GM10248 (cell line): ENCODE results near the gene CNTNAP2.

Experiments
- CTCF ChIA-PET: fragments of 300-600 bp; sonication (Branson Sonifier 250); formaldehyde crosslinking; extraction: SDS; loops from one replicate; lab custom pipeline; 2021; ENCODE audit warnings: antibody characterized with exemption; lab: Yijun Ruan, JAX
- POLR2A ChIA-PET: fragments of 350-650 bp; sonication (Branson Sonifier 250); formaldehyde crosslinking; extraction: SDS; loops from one replicate; lab custom pipeline; 2020; ENCODE audit warnings: antibody characterized with exemption; lab: Yijun Ruan, JAX
- DNase-seq: peaks from one replicate; pipeline ENCODE4 v3.0.0; 2012; ENCODE audit errors: extremely low spot score
- TF ChIP-seq, protein P1 (sequence below): IDR thresholded peaks from 2 replicates; pipeline ENCODE4 v1.5.1; 2012; ENCODE audit warnings: mild to moderate bottlenecking, low read depth; ENCODE audit errors: extremely low read depth, missing control alignments, control extremely low read depth

CNTNAP2 gene

GRCh38 chr7:146661929-146662328, 545.3 kb downstream of the CNTNAP2 start:
- TF ChIP-seq, protein P1, sequence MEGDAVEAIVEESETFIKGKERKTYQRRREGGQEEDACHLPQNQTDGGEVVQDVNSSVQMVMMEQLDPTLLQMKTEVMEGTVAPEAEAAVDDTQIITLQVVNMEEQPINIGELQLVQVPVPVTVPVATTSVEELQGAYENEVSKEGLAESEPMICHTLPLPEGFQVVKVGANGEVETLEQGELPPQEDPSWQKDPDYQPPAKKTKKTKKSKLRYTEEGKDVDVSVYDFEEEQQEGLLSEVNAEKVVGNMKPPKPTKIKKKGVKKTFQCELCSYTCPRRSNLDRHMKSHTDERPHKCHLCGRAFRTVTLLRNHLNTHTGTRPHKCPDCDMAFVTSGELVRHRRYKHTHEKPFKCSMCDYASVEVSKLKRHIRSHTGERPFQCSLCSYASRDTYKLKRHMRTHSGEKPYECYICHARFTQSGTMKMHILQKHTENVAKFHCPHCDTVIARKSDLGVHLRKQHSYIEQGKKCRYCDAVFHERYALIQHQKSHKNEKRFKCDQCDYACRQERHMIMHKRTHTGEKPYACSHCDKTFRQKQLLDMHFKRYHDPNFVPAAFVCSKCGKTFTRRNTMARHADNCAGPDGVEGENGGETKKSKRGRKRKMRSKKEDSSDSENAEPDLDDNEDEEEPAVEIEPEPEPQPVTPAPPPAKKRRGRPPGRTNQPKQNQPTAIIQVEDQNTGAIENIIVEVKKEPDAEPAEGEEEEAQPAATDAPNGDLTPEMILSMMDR, result no peak
- DNase-seq, result no peak
- ChIA-PET CTCF (no interaction called here), POLR2A (no interaction called here)

DNA sequence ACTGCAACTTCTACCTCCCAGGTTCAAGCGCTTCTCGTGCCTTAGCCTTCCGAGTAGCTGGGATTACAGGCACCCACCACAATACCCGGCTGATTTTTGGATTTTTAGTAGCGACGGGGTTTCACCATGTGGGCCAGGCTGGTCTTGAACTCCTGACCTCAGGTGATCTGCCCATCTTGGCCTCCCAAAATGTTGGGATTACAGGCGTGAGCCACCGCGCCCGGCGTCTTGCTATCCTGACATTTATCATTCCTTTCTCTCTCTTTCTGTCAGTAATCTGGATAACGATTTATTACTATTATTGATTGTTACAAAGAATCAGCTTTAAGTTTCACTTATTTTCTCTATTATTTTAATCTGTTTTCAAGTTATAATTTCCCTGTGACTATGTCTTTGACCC, 548.4 kb downstream of the CNTNAP2 start:
- no peak for DNase-seq
- ChIA-PET POLR2A (no interaction called here), CTCF (no interaction called here)
- TF ChIP-seq, protein P1, result no peak

DNA sequence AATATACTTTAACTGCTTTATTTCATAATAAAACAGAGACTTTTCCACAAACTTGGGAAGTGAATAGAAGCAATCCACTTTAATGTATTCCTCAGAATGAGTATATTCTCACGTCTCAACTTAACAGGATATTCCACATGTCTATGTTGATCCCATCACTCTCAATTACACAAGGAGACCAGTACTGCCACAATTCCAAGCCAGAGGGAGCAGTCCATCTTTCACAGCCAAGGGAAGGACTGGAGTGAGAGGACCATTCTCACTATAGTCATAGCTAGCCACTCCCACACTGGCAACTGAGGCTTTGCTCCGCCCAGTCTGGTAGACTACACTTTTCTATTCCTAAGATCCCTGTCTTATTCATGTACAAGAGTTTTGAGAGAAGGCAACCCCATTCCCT, 553.9 kb downstream of the CNTNAP2 start:
- DNase-seq, result no peak
- CTCF ChIA-PET, result no interaction called here
- TF ChIP-seq, protein P1, result no peak
- POLR2A ChIA-PET, result no interaction called here

- CTCF ChIA-PET, result no interaction called here
- no peak for DNase-seq
- TF ChIP-seq, protein P1, result no peak
- POLR2A ChIA-PET, result no interaction called here
These were observed 564.9 kb downstream of the CNTNAP2 start for GRCh38 chr7:146681487-146681886.

DNA sequence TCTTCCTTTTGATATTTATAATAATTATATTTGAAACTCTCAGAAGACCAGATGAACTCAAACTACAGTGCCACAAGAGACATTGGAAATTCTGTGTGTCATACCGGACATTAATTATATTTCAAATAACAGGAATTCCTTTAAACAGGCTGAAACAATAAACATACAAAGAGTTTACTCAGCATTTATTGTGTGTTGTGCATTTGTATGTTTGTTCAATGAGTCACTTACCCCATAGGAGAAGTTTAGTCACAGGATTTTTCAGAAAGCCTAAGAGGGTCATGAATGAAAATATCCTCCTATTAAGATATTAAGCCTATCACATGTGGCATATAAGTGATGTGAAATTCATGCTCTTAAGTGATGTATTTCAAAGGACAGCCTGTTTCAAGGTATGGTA, 566.8 kb downstream of the CNTNAP2 start:
- ChIA-PET CTCF (interaction anchor here (2.8 kb wide), 1 partner anchor 10 kb away, joined by 7 read pairs; no protein-coding TSS in a partner anchor), POLR2A (no interaction called here)
- DNase-seq, result no peak
- TF ChIP-seq, protein P1, result no peak

DNA sequence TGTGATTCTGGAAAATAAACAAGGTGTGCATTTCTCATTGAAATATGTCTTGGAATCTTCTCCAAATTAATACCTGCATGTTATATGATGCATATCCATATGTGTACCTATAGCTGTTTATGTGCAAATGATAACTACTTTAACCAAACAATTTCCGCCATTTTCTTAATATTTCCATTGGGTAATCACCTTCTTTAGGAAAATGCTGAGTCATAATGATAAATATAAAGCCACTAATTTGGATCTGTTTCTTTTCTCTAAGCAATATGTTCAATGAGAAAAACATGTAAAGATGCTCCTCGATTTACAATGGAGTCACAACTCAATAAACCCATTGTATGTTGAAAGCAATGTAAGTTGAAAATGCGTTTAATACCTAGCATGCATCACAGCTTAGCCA, 574.4 kb downstream of the CNTNAP2 start:
- CTCF ChIA-PET, result interaction anchor here (0.9 kb wide), 1 partner anchor 13 kb away, joined by 3 read pairs; no protein-coding TSS in a partner anchor
- POLR2A ChIA-PET, result no interaction called here

More for the DNA sequence above, 574.4 kb downstream of the CNTNAP2 start:
- no peak for DNase-seq
- TF ChIP-seq, protein P1, result no peak
